Cardiac septum (tissue), 1 donor: ENCODE measurements around the gene PLEKHG7. TPM values are rescaled to one million over a fixed set of nuclear protein-coding genes. Genes with fewer than 3 reads are reported as not detected.

Experiments
- DNase-seq: peaks from one replicate; pipeline ENCODE4 v3.0.0-alpha.2; 2020; ENCODE audit warnings: low spot score
- intact Hi-C: fragments of 100-400 bp; cut with DNase I; formaldehyde crosslinking; loops from one replicate; pipeline ENCODE4 v1.14.0; 2022
- total RNA-seq: library from RNA; stranded (reverse); fragmentation: NEBNext Ultra II Directional; extraction: Animal tissue kit (Norgen Biotek cat#: 25700); gene quantifications from one replicate; pipeline ENCODE4 v1.2.1, GENCODE V29; 2021
- donor health status: DM: no; HTN: no; CAD: no.

The PLEKHG7 gene
- total RNA-seq, 1 donor from 2014 or later: not detected

GRCh38 chr12:92701441-92701840 is 1.3 kb upstream of the PLEKHG7 start:
- no peak for DNase-seq
- intact Hi-C loops: no loop called here

- no peak for DNase-seq
- intact Hi-C loops: no loop called here
Observed at GRCh38 chr12:92703786-92704185, 997 bp downstream of the PLEKHG7 start.

DNA sequence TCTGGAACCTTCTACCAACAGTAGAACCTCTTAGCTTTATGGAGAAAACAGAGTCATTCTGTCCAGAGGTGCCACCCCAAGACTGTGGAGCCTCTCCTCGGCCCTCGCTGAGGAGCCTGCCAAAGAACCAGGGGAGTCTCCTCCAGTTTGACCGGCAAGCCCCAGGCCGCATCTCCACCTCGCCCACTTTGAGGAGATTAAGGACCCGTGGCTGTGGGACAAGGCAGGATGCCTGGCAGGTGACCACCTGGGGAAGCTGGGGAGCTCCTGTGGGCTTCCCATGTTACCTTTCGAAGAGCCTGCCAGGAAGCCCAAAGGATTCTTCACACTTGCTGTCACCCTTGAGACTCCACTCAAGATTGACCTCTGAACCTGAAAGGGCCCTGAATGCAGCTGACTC is 3.8 kb downstream of the PLEKHG7 start:
- DNase-seq: no peak
- intact Hi-C loops: no loop called here

DNA sequence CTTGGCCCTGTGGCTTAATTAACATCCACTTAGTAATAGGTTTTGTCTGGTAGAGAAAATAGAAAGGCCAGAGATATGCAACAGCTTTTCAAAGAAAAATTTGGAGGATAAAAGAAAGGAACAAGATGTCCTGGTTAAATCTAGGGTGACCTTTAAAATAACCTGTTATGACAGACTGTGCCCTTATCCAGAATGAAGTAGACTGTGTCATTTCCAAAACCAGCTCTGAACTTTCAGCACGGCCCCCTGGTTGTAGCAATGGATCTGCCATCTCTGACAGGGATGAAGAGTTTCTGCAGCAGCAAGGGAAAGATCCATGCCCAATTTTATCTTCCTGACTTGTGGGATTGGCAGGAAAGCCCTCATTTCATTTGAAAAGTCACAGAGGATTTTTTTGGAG is 5.1 kb downstream of the PLEKHG7 start:
- DNase-seq: no peak
- intact Hi-C loops: no loop called here

- intact Hi-C loops: no loop called here
- no peak for DNase-seq
Observed at GRCh38 chr12:92715625-92716024, 12.8 kb downstream of the PLEKHG7 start.

- DNase-seq: no peak
- intact Hi-C loops: no loop called here
Observed at GRCh38 chr12:92717202-92717601, 14.4 kb downstream of the PLEKHG7 start.

- intact Hi-C loops: no loop called here
Observed at GRCh38 chr12:92718483-92718990, 15.7 kb downstream of the PLEKHG7 start.

DNA sequence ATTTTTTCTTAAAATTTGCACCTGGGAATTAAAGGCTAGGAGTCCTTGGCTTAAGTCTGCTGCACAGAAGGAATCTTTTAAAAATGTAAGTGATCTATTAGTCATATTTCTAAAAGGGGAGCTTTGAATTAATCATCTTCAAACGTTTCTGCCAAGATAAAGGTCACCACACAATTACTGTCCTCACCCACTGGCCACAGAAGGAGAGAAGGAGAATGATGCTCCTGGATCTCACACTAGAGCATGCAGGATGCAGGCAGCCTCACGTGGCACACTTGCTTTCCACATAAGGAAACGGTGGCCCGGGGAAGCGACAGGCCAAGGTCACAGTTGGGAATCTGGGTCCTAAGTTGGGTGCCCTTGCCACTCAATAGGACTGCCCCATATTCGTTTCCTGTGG is 16.9 kb downstream of the PLEKHG7 start:
- DNase-seq: no peak
- intact Hi-C loops: no loop called here

More at GRCh38 chr12:92718483-92718990, 15.7 kb downstream of the PLEKHG7 start:
- no peak for DNase-seq

GRCh38 chr12:92721130-92721529 is 18.3 kb downstream of the PLEKHG7 start:
- DNase-seq: no peak
- intact Hi-C loops: no loop called here

DNA sequence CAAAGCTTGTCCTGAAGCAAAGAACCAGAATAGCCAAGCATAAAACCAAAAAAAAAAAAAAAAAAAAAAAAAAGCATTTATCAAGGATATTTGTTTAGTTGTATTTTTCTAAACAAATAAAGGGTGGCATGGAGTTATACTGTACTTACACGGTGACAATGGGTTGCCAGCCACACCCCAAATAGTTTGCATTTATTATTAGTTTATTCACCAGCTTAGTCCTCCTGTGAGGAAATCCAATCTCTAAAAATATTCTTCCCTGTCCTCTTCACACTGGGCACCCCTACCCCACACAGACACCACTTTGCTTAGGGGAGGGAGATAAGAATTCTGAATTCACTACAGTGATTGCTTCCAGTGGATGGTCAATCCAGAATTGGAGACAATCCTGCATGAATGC is 18.9 kb downstream of the PLEKHG7 start:
- intact Hi-C loops: no loop called here
- DNase-seq: no peak

DNA sequence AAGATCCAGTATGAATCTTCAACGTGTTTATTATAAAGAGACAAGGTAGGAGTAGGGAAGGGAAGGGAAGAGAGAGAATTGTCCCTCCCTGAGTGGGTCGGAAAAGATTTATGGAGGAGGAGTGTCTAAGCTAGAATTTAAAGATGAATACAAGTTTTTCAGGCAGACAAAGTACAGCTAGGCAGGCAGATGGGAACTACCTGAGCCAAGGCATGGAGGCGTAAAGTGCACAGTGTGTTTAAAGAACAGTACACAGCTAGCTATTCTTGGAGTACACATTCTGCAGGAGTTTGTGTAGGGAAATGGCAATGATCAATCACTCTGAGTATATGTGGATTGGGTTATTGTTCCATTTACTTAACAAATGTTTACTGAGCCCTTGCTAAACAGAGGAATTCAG is 20.1 kb downstream of the PLEKHG7 start:
- intact Hi-C loops: no loop called here
- DNase-seq: no peak

DNA sequence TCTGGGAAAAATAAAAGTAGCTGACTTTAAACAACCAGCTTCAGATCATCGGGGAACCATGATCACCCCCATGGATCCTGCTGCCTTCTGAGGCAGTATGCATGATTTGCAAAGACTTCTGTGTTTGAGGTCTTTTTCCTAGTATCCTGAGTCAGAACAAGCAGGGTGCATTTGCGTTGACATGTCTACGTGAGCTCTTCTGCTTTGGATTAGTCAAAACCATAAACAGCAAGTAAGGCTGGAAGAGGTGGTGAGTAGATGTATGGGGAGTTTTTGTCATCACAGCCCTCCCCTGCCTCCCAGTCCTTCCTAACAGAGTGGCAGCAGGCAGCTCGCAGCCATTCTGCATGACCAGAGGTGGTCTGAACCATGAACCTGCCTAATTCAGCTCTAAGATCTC is 24.1 kb downstream of the PLEKHG7 start:
- intact Hi-C loops: no loop called here
- no peak for DNase-seq

GRCh38 chr12:92729773-92730305 is 27.1 kb downstream of the PLEKHG7 start:
- intact Hi-C loops: no loop called here
- DNase-seq: no peak

- no peak for DNase-seq
- intact Hi-C loops: no loop called here
Observed at GRCh38 chr12:92730758-92731157, 28.0 kb downstream of the PLEKHG7 start.

GRCh38 chr12:92732216-92732615 is 29.4 kb downstream of the PLEKHG7 start:
- DNase-seq: no peak
- intact Hi-C loops: no loop called here

DNA sequence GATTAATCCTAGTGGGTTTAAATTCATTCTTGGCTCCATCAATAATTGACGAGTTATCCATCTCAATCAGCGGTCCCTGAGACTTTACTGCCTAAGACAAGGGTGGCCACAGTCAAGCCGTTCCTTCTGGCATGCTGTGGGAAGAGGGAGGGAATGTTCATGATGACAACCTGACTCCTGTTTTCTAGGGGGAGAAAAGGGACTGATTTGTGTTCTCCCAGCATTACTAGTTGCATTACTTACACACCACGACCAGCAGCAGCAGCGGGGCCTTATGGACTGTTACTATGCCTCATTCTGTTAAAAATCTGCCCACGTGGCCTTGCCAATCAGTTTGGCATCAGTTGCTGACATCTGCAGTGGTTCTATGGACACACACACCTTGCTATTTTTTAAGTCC is 29.9 kb downstream of the PLEKHG7 start:
- intact Hi-C loops: no loop called here

DNA sequence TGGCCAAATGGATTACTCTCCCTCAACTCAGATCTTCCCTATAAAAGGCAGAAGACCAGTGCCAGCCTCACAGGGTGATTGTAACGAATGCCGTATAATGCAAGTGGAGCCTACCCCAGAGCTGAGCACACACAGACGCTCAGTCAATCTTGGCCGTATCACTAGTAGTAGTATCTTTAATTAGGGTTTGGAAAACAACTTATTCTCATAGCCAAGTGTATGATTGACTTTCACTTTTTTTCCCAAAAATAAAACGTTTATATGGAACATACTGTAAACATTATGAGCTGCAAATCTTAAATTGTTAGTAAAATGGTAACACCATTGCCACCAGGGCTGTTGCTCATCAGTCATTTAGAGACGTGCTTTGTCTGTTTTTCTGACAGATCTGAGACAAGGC is 30.4 kb downstream of the PLEKHG7 start:
- no peak for DNase-seq

More for the DNA sequence above, 29.9 kb downstream of the PLEKHG7 start:
- no peak for DNase-seq

DNA sequence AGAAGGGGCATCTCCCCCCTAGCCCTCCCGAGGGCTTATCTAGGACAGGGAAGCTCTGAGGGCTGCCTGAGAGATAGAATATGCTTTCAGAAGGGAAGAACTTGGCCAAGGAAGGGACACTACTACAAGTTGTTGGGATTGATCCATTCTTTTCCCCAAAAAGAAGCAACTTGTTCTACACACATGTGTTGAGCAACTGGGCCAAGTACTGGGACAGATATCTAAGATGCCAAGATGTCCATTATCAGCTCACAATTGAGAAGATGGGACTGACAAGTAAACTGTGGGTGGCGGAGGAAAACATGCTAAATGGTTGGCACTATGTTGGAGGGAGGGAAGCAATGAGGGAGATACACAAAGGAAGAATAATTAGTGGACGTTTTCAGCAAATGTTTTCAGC is 30.9 kb downstream of the PLEKHG7 start:
- intact Hi-C loops: no loop called here
- no peak for DNase-seq

More for the DNA sequence above, 30.4 kb downstream of the PLEKHG7 start:
- intact Hi-C loops: no loop called here

- DNase-seq: no peak
- intact Hi-C loops: no loop called here
Observed at GRCh38 chr12:92735131-92735721, 32.4 kb downstream of the PLEKHG7 start.

- intact Hi-C loops: no loop called here
- no peak for DNase-seq
Observed at GRCh38 chr12:92736605-92737004, 33.8 kb downstream of the PLEKHG7 start.
